A673 (cell line): ENCODE results near the gene RHOBTB3. TPM values are rescaled to one million over a fixed set of nuclear protein-coding genes. Genes with fewer than 3 reads are reported as not detected.
"Not testable (repeated sequence)": the region's sequence is repeated elsewhere in the genome, so short reads cannot be mapped to it uniquely, and the experiment has no call there.

ENCODE experiments used
- BruUV-seq: library from RNA; stranded (reverse); fragments of 400-500 nt; replicated peaks from 2 replicates; lab custom pipeline; 2021; lab: Mats Ljungman, UMichigan
- CTCF ChIA-PET: fragments of 300-600 bp; sonication (Branson Sonifier 250); formaldehyde crosslinking; loops from one replicate; lab custom pipeline; 2022; ENCODE audit warnings: antibody characterized with exemption; lab: Charles Lee
- POLR2A ChIA-PET: fragments of 300-600 bp; sonication (Branson Sonifier 250); formaldehyde crosslinking; loops from one replicate; lab custom pipeline; 2022; ENCODE audit warnings: antibody characterized with exemption; ENCODE audit not compliant: low non-redundant PET; lab: Charles Lee
- DNase-seq: peaks from one replicate; pipeline ENCODE4 v3.0.0-alpha.2; 2015; ENCODE audit warnings: low spot score
- H3K27ac ChIP-seq: fragments of 200-600 bp; sonication (generic); 2 replicates; pipeline ENCODE4 v1.5.1; 2016; ENCODE audit warnings: mixed run types, low read depth, mild to moderate bottlenecking, mixed read lengths, antibody characterized with exemption, low read length; ENCODE audit not compliant: poor library complexity, severe bottlenecking
- H3K27me3 ChIP-seq: fragments of 200-600 bp; sonication (generic); replicated peaks from 2 replicates; pipeline ENCODE4 v1.6.1; 2017; ENCODE audit warnings: mixed run types, low read depth, mild to moderate bottlenecking, mixed read lengths, antibody characterized with exemption, low read length; ENCODE audit not compliant: insufficient read depth, poor library complexity
- H3K36me3 ChIP-seq: fragments of 200-600 bp; sonication (generic); 2 replicates; pipeline ENCODE4 v1.6.1; 2016; ENCODE audit warnings: mixed run types, mild to moderate bottlenecking, mixed read lengths, antibody characterized with exemption, low read length; ENCODE audit not compliant: insufficient read depth, poor library complexity, severe bottlenecking
- H3K4me1 ChIP-seq: fragments of 200-600 bp; sonication (generic); 2 replicates; pipeline ENCODE4 v1.6.1; 2017; ENCODE audit warnings: mixed run types, mild to moderate bottlenecking, mixed read lengths, antibody characterized with exemption, low read length; ENCODE audit not compliant: insufficient read depth, poor library complexity, severe bottlenecking
- H3K4me3 ChIP-seq: fragments of 200-600 bp; sonication (generic); 2 replicates; pipeline ENCODE4 v1.5.1; 2016; ENCODE audit warnings: low read depth, mixed run types, mild to moderate bottlenecking, mixed read lengths, low read length; ENCODE audit not compliant: poor library complexity, severe bottlenecking
- H3K9me3 ChIP-seq: fragments of 200-600 bp; sonication (generic); 2 replicates; pipeline ENCODE4 v1.6.1; 2016; ENCODE audit warnings: mixed run types, low read depth, mild to moderate bottlenecking, mixed read lengths, antibody characterized with exemption, low read length; ENCODE audit not compliant: poor library complexity, severe bottlenecking
- CTCF ChIP-seq: fragments of 300-800, 200-600 bp; sonication (generic); conservative IDR thresholded peaks from 2 replicates; pipeline ENCODE4 v1.5.1; 2017; ENCODE audit warnings: low read depth, mild to moderate bottlenecking, antibody characterized with exemption, low read length, moderate library complexity, mixed read lengths
- EZH2 ChIP-seq: fragments of 200-600 bp; sonication (generic); IDR thresholded peaks from 2 replicates; pipeline ENCODE4 v1.6.1; 2017; ENCODE audit warnings: borderline replicate concordance, low read depth, mild to moderate bottlenecking, mixed read lengths, antibody characterized with exemption, low read length; ENCODE audit not compliant: poor library complexity, severe bottlenecking
- intact Hi-C: fragments of 100-400 bp; cut with micrococcal nuclease; formaldehyde crosslinking; loops from one replicate; pipeline ENCODE4 v1.10.0; 2022; ENCODE audit not compliant: unreplicated experiment
- total RNA-seq: library from RNA; stranded (reverse); gene quantifications from 2 replicates; pipeline ENCODE4 v1.2.3, GENCODE V29; 2021

The RHOBTB3 gene
- total RNA-seq, 1 experiment from 2014 or later: 29.6 TPM

GRCh38 chr5:95832664-95833063 is 101.5 kb downstream of the RHOBTB3 start:
- no peak for TF ChIP-seq EZH2
- TF ChIP-seq CTCF: no peak
- intact Hi-C loops: no loop called here
- no TSS peak for BruUV-seq
- no peaks in the 10 kb centered on the region for H3K36me3 ChIP-seq
- ChIA-PET CTCF (no interaction called here), POLR2A (no interaction called here)
- H3K4me1 ChIP-seq: peaks cover 24% of the 10 kb centered on the region
- H3K27ac ChIP-seq: no peak overlapping the region
- no peaks in the 10 kb centered on the region for H3K9me3 ChIP-seq
- no peaks in the 10 kb centered on the region for H3K27me3 ChIP-seq
- DNase-seq: no peak
- no peak overlapping the region for H3K4me3 ChIP-seq

- CTCF ChIA-PET: interaction anchor here (0.6 kb wide), 1 partner anchor 621 kb away, joined by 3 read pairs; no protein-coding TSS in a partner anchor
- intact Hi-C loops: no loop called here
- POLR2A ChIA-PET: no interaction called here
- Histone ChIP-seq H3K36me3 (no peaks in the 10 kb centered on the region), H3K4me1 (peaks cover 24% of the 10 kb centered on the region), H3K27ac (no peak overlapping the region), H3K27me3 (no peaks in the 10 kb centered on the region), H3K4me3 (peak overlapping the region; percentile 49), H3K9me3 (no peaks in the 10 kb centered on the region)
- no TSS peak for BruUV-seq
- TF ChIP-seq EZH2: no peak
- TF ChIP-seq CTCF: no peak
- no peak for DNase-seq
Measured at GRCh38 chr5:95835682-95836385, 104.7 kb downstream of the RHOBTB3 start.

GRCh38 chr5:95836544-95836943 is 105.4 kb downstream of the RHOBTB3 start:
- Histone ChIP-seq H3K27me3 (no peaks in the 10 kb centered on the region), H3K4me3 (no peak overlapping the region), H3K27ac (no peak overlapping the region), H3K9me3 (no peaks in the 10 kb centered on the region), H3K36me3 (no peaks in the 10 kb centered on the region), H3K4me1 (peaks cover 24% of the 10 kb centered on the region)
- CTCF ChIA-PET: no interaction called here
- intact Hi-C loops: no loop called here
- POLR2A ChIA-PET: no interaction called here
- no peak for DNase-seq
- TF ChIP-seq EZH2 (no peak), CTCF (no peak)
- BruUV-seq: no TSS peak

GRCh38 chr5:95836971-95837370 is 105.8 kb downstream of the RHOBTB3 start:
- H3K4me3 ChIP-seq, POLR2A ChIA-PET, H3K36me3 ChIP-seq, intact Hi-C loops, H3K27me3 ChIP-seq, H3K9me3 ChIP-seq, BruUV-seq, DNase-seq, CTCF ChIA-PET, H3K27ac ChIP-seq: not testable (repeated sequence)
- H3K4me1 ChIP-seq: peaks cover 24% of the 10 kb centered on the region
